ENCODE data around the gene MATN1. TPM values are rescaled to one million over a fixed set of nuclear protein-coding genes. Genes with fewer than 3 reads are reported as not detected.

MATN1 gene
- total and polyA plus RNA-seq, 4 donors = 0.50 to 1.4 (median 0.88) TPM

- 64% methylated on average over 5 of the region's 8 CpGs for WGBS (ENCODE audit: insufficient coverage)
- no peaks in the 10 kb centered on the region for H3K4me1 ChIP-seq (ENCODE audit: control insufficient read depth, insufficient read depth, low read length)
- H3K36me3 ChIP-seq (ENCODE audit: control insufficient read depth, insufficient read depth, low read length) = no peaks in the 10 kb centered on the region
- no peak overlapping the region for H3K4me3 ChIP-seq (ENCODE audit: low read depth, low read length)
- no peak for DNase-seq (ENCODE audit: low read depth in 4 of 6, low spot score in 6 of 6)
- no peaks in the 10 kb centered on the region for H3K27me3 ChIP-seq (ENCODE audit: control insufficient read depth, insufficient read depth, low read length)
- H3K9me3 ChIP-seq (ENCODE audit: control insufficient read depth, insufficient read depth, low read length) = no peaks in the 10 kb centered on the region
- H3K27ac ChIP-seq (ENCODE audit: low read depth, low read length) = no peak overlapping the region
Observed at GRCh38 chr1:30739601-30740000, 16.2 kb upstream of the MATN1 start.

- 94% methylated on average over 8 of the region's 10 CpGs for WGBS (ENCODE audit: insufficient coverage)
- Histone ChIP-seq H3K27me3 (ENCODE audit: control insufficient read depth, insufficient read depth, low read length) (no peaks in the 10 kb centered on the region), H3K4me3 (ENCODE audit: low read depth, low read length) (no peak overlapping the region)
Observed at GRCh38 chr1:30738715-30739559, 15.6 kb upstream of the MATN1 start.

GRCh38 chr1:30738040-30738714, 14.8 kb upstream of the MATN1 start:
- no peak overlapping the region for H3K27ac ChIP-seq (ENCODE audit: low read depth, low read length)
- H3K4me3 ChIP-seq (ENCODE audit: low read depth, low read length) = no peak overlapping the region
- 73% methylated on average over 2 of the region's 5 CpGs for WGBS (ENCODE audit: insufficient coverage)
- H3K27me3 ChIP-seq (ENCODE audit: control insufficient read depth, insufficient read depth, low read length) = no peaks in the 10 kb centered on the region
- no peaks in the 10 kb centered on the region for H3K9me3 ChIP-seq (ENCODE audit: control insufficient read depth, insufficient read depth, low read length)
- no peak for DNase-seq (ENCODE audit: low read depth in 4 of 6, low spot score in 6 of 6)
- peaks cover 4% of the 10 kb centered on the region for H3K4me1 ChIP-seq (ENCODE audit: control insufficient read depth, insufficient read depth, low read length)
- H3K36me3 ChIP-seq (ENCODE audit: control insufficient read depth, insufficient read depth, low read length) = no peaks in the 10 kb centered on the region

More at GRCh38 chr1:30738715-30739559, 15.6 kb upstream of the MATN1 start:
- Histone ChIP-seq H3K36me3 (ENCODE audit: control insufficient read depth, insufficient read depth, low read length) (no peaks in the 10 kb centered on the region), H3K9me3 (ENCODE audit: control insufficient read depth, insufficient read depth, low read length) (no peaks in the 10 kb centered on the region), H3K4me1 (ENCODE audit: control insufficient read depth, insufficient read depth, low read length) (no peaks in the 10 kb centered on the region), H3K27ac (ENCODE audit: low read depth, low read length) (no peak overlapping the region)
- no peak for DNase-seq (ENCODE audit: low read depth in 4 of 6, low spot score in 6 of 6)

GRCh38 chr1:30737357-30738039, 14.1 kb upstream of the MATN1 start:
- 88% methylated on average over 14 of the region's 14 CpGs for WGBS (ENCODE audit: insufficient coverage)

GRCh38 chr1:30735668-30736498, 12.5 kb upstream of the MATN1 start:
- Histone ChIP-seq H3K4me3 (ENCODE audit: low read depth, low read length) (no peak overlapping the region), H3K27ac (ENCODE audit: low read depth, low read length) (no peak overlapping the region), H3K36me3 (ENCODE audit: control insufficient read depth, insufficient read depth, low read length) (no peaks in the 10 kb centered on the region), H3K9me3 (ENCODE audit: control insufficient read depth, insufficient read depth, low read length) (no peaks in the 10 kb centered on the region), H3K4me1 (ENCODE audit: control insufficient read depth, insufficient read depth, low read length) (peaks cover 11% of the 10 kb centered on the region), H3K27me3 (ENCODE audit: control insufficient read depth, insufficient read depth, low read length) (no peaks in the 10 kb centered on the region)
- no peak for DNase-seq (ENCODE audit: low read depth in 4 of 6, low spot score in 6 of 6)
- WGBS (ENCODE audit: insufficient coverage) = 96% methylated on average over 6 of the region's 6 CpGs

More at GRCh38 chr1:30737357-30738039, 14.1 kb upstream of the MATN1 start:
- Histone ChIP-seq H3K27ac (ENCODE audit: low read depth, low read length) (no peak overlapping the region), H3K9me3 (ENCODE audit: control insufficient read depth, insufficient read depth, low read length) (no peaks in the 10 kb centered on the region), H3K27me3 (ENCODE audit: control insufficient read depth, insufficient read depth, low read length) (no peaks in the 10 kb centered on the region), H3K36me3 (ENCODE audit: control insufficient read depth, insufficient read depth, low read length) (no peaks in the 10 kb centered on the region), H3K4me3 (ENCODE audit: low read depth, low read length) (no peak overlapping the region), H3K4me1 (ENCODE audit: control insufficient read depth, insufficient read depth, low read length) (peaks cover 7% of the 10 kb centered on the region)
- no peak for DNase-seq (ENCODE audit: low read depth in 4 of 6, low spot score in 6 of 6)

- 83% methylated on average over 6 of the region's 6 CpGs for WGBS (ENCODE audit: insufficient coverage)
- peaks cover 19% of the 10 kb centered on the region for H3K4me1 ChIP-seq (ENCODE audit: control insufficient read depth, insufficient read depth, low read length)
- no peak for DNase-seq (ENCODE audit: low read depth in 4 of 6, low spot score in 6 of 6)
- H3K9me3 ChIP-seq (ENCODE audit: control insufficient read depth, insufficient read depth, low read length) = no peaks in the 10 kb centered on the region
- no peaks in the 10 kb centered on the region for H3K27me3 ChIP-seq (ENCODE audit: control insufficient read depth, insufficient read depth, low read length)
- H3K36me3 ChIP-seq (ENCODE audit: control insufficient read depth, insufficient read depth, low read length) = no peaks in the 10 kb centered on the region
- H3K4me3 ChIP-seq (ENCODE audit: low read depth, low read length) = no peak overlapping the region
- no peak overlapping the region for H3K27ac ChIP-seq (ENCODE audit: low read depth, low read length)
Observed at GRCh38 chr1:30735124-30735523, 11.7 kb upstream of the MATN1 start.

GRCh38 chr1:30734580-30734979, 11.2 kb upstream of the MATN1 start:
- H3K4me3 ChIP-seq (ENCODE audit: low read depth, low read length) = no peak overlapping the region
- H3K27ac ChIP-seq (ENCODE audit: low read depth, low read length) = no peak overlapping the region
- H3K36me3 ChIP-seq (ENCODE audit: control insufficient read depth, insufficient read depth, low read length) = no peaks in the 10 kb centered on the region
- peaks cover 24% of the 10 kb centered on the region for H3K4me1 ChIP-seq (ENCODE audit: control insufficient read depth, insufficient read depth, low read length)
- no peak for DNase-seq (ENCODE audit: low read depth in 4 of 6, low spot score in 6 of 6)
- H3K27me3 ChIP-seq (ENCODE audit: control insufficient read depth, insufficient read depth, low read length) = no peaks in the 10 kb centered on the region
- 100% methylated on average over 2 of the region's 4 CpGs for WGBS (ENCODE audit: insufficient coverage)
- no peaks in the 10 kb centered on the region for H3K9me3 ChIP-seq (ENCODE audit: control insufficient read depth, insufficient read depth, low read length)

- H3K4me1 ChIP-seq (ENCODE audit: control insufficient read depth, insufficient read depth, low read length) = peaks cover 29% of the 10 kb centered on the region
- H3K4me3 ChIP-seq (ENCODE audit: low read depth, low read length) = no peak overlapping the region
- WGBS (ENCODE audit: insufficient coverage) = 97% methylated on average over 4 of the region's 4 CpGs
- no peak for DNase-seq (ENCODE audit: low read depth in 4 of 6, low spot score in 6 of 6)
- no peaks in the 10 kb centered on the region for H3K27me3 ChIP-seq (ENCODE audit: control insufficient read depth, insufficient read depth, low read length)
- H3K36me3 ChIP-seq (ENCODE audit: control insufficient read depth, insufficient read depth, low read length) = no peaks in the 10 kb centered on the region
- no peaks in the 10 kb centered on the region for H3K9me3 ChIP-seq (ENCODE audit: control insufficient read depth, insufficient read depth, low read length)
- no peak overlapping the region for H3K27ac ChIP-seq (ENCODE audit: low read depth, low read length)
Observed at GRCh38 chr1:30734106-30734505, 10.7 kb upstream of the MATN1 start.

GRCh38 chr1:30733493-30733892, 10.1 kb upstream of the MATN1 start:
- H3K27ac ChIP-seq (ENCODE audit: low read depth, low read length) = no peak overlapping the region
- H3K9me3 ChIP-seq (ENCODE audit: control insufficient read depth, insufficient read depth, low read length) = no peaks in the 10 kb centered on the region
- peaks cover 35% of the 10 kb centered on the region for H3K4me1 ChIP-seq (ENCODE audit: control insufficient read depth, insufficient read depth, low read length)
- DNase-seq (ENCODE audit: low read depth in 4 of 6, low spot score in 6 of 6) = no peak
- no peaks in the 10 kb centered on the region for H3K27me3 ChIP-seq (ENCODE audit: control insufficient read depth, insufficient read depth, low read length)
- H3K36me3 ChIP-seq (ENCODE audit: control insufficient read depth, insufficient read depth, low read length) = no peaks in the 10 kb centered on the region
- 74% methylated on average over 6 of the region's 8 CpGs for whole genome bisulfite sequencing (ENCODE audit: insufficient coverage)
- no peak overlapping the region for H3K4me3 ChIP-seq (ENCODE audit: low read depth, low read length)
